GM18499 (cell line): ENCODE data around the gene MGMT.

ENCODE experiments used
- ATAC-seq: cut with Tn5 transposase; IDR thresholded peaks from one replicate; pipeline ENCODE4 v1.9.1; 2021; ENCODE audit warnings: moderate number of reproducible peaks; ENCODE audit not compliant: insufficient read depth, unreplicated experiment

The MGMT gene

DNA sequence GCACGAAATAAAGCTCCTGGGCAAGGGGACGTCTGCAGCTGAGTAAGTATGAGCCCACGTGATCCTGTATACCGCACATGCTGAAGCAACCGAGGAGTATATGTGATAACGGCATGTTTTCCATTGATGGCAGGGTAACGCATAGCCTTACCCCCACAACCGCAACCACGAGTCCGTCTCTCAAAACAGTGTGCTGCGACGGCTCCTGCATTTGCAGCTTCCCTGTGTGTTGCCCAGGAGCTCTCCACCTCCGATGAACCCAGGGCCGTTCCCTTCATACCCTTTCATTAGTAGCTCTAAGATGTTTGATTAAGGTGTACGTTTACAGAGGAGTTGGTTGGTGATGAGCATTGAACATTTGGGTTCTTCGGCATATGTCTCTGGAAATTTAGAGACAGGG is 69.3 kb downstream of the MGMT start:
- no peak for ATAC-seq

DNA sequence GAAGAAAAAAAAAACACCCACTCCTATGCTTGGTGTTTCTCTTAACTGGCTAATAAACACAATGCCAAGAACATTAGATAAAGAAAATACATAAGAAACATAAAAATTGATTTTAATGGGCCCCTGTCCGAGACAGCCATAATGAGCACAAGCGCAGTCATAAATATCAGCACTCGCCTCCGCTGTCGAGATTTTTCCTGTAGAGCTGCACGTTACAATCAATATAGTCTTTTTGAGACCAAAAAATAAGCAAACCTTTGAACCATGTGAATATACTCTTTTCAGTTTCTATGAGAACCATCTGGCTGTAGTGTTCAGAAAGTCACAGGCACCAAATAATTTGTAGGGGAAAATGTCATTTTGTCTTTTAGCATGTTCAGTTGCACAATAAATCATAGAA is 70.1 kb downstream of the MGMT start:
- no peak for ATAC-seq

DNA sequence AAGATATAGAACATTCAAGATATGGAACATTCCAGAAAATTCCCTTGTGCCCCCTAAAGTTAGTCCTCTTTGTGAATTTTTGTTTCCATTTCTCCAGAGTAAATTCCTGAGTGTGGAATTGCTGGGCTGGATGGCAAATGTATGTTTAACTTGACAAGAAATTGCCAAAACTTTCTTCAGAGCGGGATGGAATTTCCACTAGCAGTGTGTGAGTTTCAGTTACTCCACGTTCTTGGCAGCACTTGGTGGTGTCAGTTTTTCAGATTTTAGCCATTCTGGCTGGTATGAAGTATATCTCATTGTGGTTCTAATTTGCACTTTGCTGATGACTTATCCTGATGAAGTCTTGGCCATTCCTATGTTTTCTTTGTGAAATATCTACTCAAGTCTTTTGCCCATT is 71.2 kb downstream of the MGMT start:
- no peak for ATAC-seq

GRCh38 chr10:129541200-129541599 is 74.2 kb downstream of the MGMT start:
- no peak for ATAC-seq

DNA sequence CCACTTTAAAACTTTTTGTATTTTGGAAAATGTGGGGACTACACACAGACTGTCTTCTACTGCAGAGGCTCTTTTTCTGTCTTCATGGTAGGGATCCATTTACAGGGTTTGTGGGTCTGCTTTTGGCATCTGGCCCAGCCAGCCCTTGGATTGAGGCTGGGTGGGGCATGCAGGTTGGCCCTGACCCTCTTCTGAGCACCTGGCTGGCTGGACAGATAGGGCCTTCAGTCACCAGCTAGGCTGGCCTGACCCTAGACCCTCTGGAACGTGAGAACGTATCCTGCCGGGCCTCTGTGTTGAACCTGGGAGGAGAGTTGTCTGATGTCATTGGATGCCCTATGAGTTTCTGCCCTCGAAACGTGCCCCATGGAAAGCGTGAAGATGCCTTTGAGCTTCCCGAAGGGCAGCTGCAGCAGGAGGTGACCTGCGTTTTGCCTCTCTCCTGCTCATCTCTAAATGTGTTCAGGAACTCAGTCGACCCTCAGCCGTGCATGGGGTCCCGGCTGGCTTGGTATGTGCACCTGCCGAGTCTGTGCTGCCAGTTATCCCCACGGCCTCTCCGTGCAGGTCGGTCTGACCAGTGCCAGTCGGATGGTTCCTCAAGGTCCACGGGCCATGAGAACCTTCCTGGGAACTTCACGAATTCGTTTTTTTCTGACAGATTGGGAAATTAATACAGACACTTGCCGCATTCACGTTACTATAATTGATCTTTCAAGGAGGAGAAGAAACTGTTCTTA is 74.9 kb downstream of the MGMT start:
- no peak for ATAC-seq

DNA sequence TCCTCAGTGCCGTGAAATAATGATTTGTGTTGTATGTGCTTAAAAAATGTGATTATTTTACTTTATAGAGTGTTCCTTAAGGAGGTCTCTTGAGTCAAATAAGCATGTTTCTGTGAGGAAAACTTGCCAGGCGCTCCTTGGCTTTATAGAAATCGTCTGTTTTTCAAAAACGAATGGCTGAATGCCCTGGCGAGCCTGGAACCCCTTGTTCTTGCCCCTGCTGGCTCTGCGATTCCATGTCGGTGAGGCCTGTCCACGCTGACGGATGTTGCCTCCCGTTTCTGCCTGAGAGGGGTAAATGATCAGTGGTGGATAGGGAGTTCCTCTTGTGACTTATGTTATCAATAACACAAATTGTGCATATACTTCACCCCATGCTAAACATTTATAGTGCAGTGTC is 75.5 kb downstream of the MGMT start:
- ATAC-seq = no peak

DNA sequence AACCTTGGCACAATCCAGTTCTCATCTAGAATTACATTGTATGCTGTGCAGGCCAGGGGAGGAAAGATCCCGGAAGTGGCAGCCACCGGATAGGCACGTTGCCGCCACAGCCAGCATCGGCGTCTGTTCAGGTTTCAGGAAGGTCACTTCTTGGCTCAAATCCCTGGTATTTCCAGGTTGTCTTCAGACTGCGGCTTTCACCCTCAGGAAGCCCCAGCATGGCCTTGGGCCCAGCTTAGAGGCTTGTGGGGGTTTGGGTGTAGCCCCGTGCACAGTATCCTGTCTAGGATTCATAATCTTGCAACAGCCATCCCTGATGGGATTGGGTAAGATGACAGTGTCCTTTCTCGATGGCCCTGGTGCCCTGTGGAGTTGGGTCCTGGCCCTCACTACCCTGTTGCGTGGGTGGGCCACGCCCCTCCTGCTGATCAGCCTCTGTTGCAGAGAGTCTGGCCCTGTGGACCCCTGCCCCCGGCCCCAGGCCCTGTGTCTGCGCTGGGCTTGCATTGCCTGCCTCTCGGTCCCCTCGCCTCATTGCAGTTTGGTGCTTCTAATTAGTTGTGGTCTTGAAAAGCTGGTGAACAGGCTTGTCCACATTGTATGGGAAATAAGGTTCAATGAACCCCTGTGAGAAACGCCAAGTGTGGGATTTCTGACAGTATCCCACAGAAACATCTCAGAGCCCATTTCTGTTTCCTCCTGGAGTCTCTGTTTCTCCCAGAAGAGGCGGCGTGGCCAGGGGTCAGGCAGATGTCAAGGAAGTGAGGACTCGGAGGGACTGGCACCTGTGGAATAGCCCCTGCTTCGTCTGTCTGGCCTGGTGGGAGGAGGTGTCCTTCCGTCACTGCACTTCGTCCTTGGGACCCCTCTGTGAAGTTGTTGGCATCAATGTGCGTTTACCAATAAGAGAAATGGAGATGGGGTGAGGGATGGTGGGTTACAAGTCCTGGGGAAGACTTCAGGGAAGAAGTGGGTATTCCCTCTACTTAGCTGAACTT is 77.5 kb downstream of the MGMT start:
- ATAC-seq = no peak

GRCh38 chr10:129545261-129545660 is 78.2 kb downstream of the MGMT start:
- no peak for ATAC-seq

DNA sequence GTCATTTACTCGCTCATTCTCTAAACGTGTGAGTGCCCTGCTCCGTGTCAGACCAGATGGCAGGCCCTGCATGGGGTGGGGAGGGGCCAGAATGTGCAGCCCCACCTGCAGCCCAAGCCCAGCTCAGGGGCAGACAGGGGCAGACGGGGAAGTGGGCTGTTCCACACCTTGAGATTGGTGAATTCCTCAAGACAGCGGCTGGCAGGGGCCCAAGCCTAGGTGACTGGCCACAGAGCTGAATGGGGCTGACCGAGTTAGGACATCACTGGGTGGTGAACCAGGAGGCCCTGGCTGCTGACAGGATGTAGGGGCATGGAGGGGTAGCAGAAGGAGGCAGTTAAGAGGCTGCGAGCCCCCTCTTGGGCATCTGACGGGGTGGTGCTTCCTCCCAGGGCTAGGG is 79.1 kb downstream of the MGMT start:
- ATAC-seq = no peak

DNA sequence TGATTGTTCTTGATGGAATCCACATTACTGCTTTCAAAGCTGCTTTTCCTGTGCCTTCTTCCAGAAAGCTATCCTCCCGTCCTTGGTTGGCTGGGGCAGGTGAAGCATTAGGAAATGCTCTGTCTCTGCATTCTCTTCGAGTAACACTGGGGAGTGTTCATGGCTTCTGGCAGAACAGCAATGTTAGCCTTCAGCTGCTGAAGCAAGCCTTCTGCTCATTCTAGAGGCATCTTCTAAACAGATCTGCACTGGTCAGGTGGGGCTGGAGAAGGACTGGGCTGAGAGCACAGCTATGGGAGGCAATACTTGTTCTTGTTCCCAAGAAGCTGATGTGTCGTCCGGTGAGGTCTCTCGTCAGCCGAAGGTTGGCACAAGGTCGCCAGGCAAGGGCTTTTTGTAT is 80.6 kb downstream of the MGMT start:
- no peak for ATAC-seq

- no peak for ATAC-seq
Observed at GRCh38 chr10:129548600-129548999, 81.6 kb downstream of the MGMT start.

DNA sequence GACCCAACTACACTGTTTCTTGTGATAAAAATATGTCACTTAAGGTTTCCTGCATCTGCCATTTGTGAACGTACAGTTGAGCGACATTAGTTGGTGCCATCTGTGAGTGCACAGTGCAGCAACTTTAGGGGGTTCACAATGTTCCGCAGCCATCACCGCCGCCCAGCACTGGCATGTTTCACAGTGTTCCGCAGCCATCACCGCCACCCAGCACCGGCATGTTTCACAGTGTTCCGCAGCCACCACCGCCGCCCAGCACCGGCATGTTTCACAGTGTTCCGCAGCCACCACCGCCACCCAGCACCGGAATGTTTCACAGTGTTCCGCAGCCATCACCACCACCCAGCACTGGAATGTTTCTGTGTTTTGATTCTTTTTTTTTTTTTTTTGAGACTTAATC is 83.0 kb downstream of the MGMT start:
- ATAC-seq = no peak

GRCh38 chr10:129550658-129551057 is 83.6 kb downstream of the MGMT start:
- no peak for ATAC-seq

GRCh38 chr10:129552119-129552518 is 85.1 kb downstream of the MGMT start:
- peak; percentile 47 for ATAC-seq

DNA sequence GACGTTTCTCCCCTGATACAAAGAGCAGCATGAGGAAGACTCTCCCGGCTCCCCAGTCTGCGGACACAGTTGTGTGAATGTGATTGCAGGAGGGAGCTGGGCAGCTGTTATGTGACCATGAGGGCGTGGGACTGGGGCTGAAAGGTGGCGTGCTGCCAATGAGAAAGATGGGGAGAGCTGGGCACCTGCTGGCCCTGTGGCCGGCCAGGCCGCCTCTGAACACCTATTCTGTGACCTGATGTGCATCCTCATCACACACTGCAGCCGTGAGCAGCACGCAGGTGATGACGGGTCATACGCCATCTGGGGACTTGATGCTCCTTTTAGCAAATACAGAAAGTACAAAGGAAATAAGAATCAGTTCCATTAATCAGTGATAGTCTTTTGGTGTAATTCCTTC is 86.9 kb downstream of the MGMT start:
- ATAC-seq = no peak

GRCh38 chr10:129556316-129556715 is 89.3 kb downstream of the MGMT start:
- ATAC-seq = no peak

- ATAC-seq = no peak
Observed at GRCh38 chr10:129560361-129560760, 93.3 kb downstream of the MGMT start.

DNA sequence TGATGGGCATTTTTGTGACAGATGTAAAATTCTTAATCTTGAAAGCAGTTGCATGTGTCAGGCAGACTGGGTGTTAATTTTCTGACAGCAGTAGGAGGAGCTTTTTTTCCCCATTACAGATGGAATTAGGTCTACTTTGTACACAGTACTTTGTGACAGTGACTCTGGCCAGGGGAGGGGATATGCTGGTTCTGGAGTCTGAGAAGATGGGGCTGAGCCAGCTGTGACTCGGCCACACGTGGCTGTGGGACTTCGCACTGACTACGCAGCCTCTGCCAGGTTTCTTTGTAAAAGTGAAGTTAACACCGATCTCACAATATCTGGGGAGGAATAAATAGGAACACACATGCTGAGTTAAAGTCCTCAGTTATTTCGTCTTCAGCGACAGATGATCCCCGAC is 95.4 kb downstream of the MGMT start:
- no peak for ATAC-seq

- no peak for ATAC-seq
Observed at GRCh38 chr10:129564923-129565322, 97.9 kb downstream of the MGMT start.

- no peak for ATAC-seq
Observed at GRCh38 chr10:129568583-129569344, 101.7 kb downstream of the MGMT start.

GRCh38 chr10:129570185-129570584 is 103.1 kb downstream of the MGMT start:
- ATAC-seq = no peak
